DOHH2 (cell line): ENCODE results near the gene A4GALT.

Source experiments
- H3F3A ChIP-seq: fragments of 200-600 bp; sonication (generic), shearing (Covaris generic); 2 replicates; pipeline ENCODE4 v1.6.0; 2016; ENCODE audit warnings: antibody characterized with exemption, mild to moderate bottlenecking; ENCODE audit not compliant: control insufficient read depth, insufficient read depth
- H3K27ac ChIP-seq: fragments of 200-600 bp; sonication (generic); 2 replicates; pipeline ENCODE4 v1.5.1; 2014; ENCODE audit warnings: low read depth, mild to moderate bottlenecking, low read length, moderate library complexity
- H3K27me3 ChIP-seq: fragments of 200-600 bp; sonication (generic); 2 replicates; pipeline ENCODE4 v1.6.1; 2014; ENCODE audit warnings: mild to moderate bottlenecking, low read length, mixed read lengths; ENCODE audit not compliant: control insufficient read depth
- H3K36me3 ChIP-seq: fragments of 200-600 bp; sonication (generic); 2 replicates; pipeline ENCODE4 v1.6.1; 2014; ENCODE audit warnings: mild to moderate bottlenecking, low read length, moderate library complexity, mixed read lengths; ENCODE audit not compliant: control insufficient read depth
- H3K4me1 ChIP-seq: fragments of 200-600 bp; sonication (generic); 2 replicates; pipeline ENCODE4 v1.6.1; 2014; ENCODE audit warnings: mild to moderate bottlenecking, low read length, mixed read lengths; ENCODE audit not compliant: control insufficient read depth
- H3K4me2 ChIP-seq: fragments of 200-600 bp; sonication (generic); 2 replicates; pipeline ENCODE4 v1.6.0; 2014; ENCODE audit warnings: mild to moderate bottlenecking, low read length, moderate library complexity
- H3K4me3 ChIP-seq: fragments of 200-600 bp; sonication (generic); 2 replicates; pipeline ENCODE4 v1.5.1; 2014; ENCODE audit warnings: mild to moderate bottlenecking, low read length, mixed read lengths
- H3K79me2 ChIP-seq: fragments of 200-600 bp; sonication (generic); 2 replicates; pipeline ENCODE4 v1.6.1; 2014; ENCODE audit warnings: mild to moderate bottlenecking, low read length, mixed read lengths; ENCODE audit not compliant: control insufficient read depth
- H3K9me2 ChIP-seq: fragments of 200-600 bp; sonication (generic); replicated peaks from 2 replicates; pipeline ENCODE4 v1.6.1; 2014; ENCODE audit warnings: mild to moderate bottlenecking, low read length, mixed read lengths; ENCODE audit not compliant: control insufficient read depth
- H3K9me3 ChIP-seq: fragments of 200-600 bp; sonication (generic); 2 replicates; pipeline ENCODE4 v1.6.1; 2014; ENCODE audit warnings: antibody characterized with exemption, low read length, mixed read lengths; ENCODE audit not compliant: control insufficient read depth, insufficient read depth
- H4K20me1 ChIP-seq: fragments of 200-600 bp; sonication (generic); 2 replicates; pipeline ENCODE4 v1.6.0; 2014; ENCODE audit warnings: low read depth, mild to moderate bottlenecking, antibody characterized with exemption, low read length, moderate library complexity; ENCODE audit not compliant: control insufficient read depth, insufficient read depth
- CTCF ChIP-seq: fragments of 200-600 bp; sonication (generic); IDR thresholded peaks from one replicate; pipeline ENCODE4 v1.5.1; 2014; ENCODE audit warnings: antibody characterized with exemption, mild to moderate bottlenecking, low read depth, low read length; ENCODE audit not compliant: poor library complexity, severe bottlenecking
- EZH2phosphoT487 ChIP-seq: fragments of 200-600 bp; sonication (generic); IDR thresholded peaks from 2 replicates; pipeline ENCODE4 v1.6.1; 2017; ENCODE audit warnings: borderline replicate concordance, mild to moderate bottlenecking, antibody characterized with exemption, low read length, moderate library complexity, mixed read lengths

The A4GALT gene

DNA sequence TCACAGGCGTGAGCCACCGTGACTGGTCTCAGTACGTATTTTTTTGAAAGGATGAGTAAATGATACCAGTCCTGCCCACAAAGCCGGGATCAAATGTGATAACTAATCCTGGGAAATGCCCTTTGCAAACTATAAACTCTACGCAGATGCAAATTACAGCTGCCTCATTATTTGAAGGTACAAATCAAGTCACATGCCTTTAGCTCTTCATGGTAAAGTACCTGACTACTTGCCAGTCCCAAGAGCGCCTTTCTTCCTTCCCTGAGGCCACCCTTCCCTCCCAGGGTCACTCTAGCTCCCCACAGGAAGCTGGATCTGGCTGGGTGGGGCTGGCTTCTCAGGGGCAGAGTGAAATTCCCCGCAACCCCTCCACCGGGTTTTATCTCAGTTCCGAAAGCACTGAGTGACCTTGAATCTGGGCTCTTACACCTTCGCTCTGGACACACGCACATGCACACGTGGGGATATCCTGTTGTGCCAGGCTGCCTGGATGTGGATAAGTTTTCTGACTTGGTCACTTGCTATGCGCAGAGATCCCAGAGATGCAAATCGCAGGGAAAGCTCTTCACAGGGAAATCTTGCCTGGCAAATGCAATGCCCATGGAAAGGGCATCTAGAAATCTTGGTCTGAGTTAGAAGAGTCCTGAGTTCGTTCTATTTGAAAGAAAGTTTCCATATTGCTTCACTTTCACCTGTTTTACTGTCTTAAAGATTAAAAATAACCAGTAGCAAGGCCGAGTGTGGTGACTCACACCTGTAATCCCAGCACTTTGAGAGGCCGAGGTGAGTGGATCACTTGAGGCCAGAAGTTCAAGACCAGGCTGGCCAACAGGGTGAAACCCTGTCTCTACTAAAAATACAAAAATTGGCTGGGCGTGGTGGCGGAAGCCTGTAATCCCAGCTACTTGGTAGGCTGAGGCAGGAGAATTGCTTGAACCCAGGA lies 8.5 kb downstream of the A4GALT start:
- H3K4me2 ChIP-seq = peak overlapping the region; percentile 63
- peaks cover 14% of the 10 kb centered on the region for H3K9me3 ChIP-seq
- peaks cover 30% of the 10 kb centered on the region for H3K36me3 ChIP-seq
- H3F3A ChIP-seq = peaks cover 24% of the 10 kb centered on the region
- H3K4me3 ChIP-seq = peak overlapping the region; percentile 58
- H3K27me3 ChIP-seq = no peaks in the 10 kb centered on the region
- peaks cover 85% of the 10 kb centered on the region for H3K79me2 ChIP-seq
- peak overlapping the region; percentile 97 for H3K27ac ChIP-seq
- no peaks in the 10 kb centered on the region for H4K20me1 ChIP-seq
- TF ChIP-seq EZH2phosphoT487 = no peak
- no peak for TF ChIP-seq CTCF
- H3K9me2 ChIP-seq = no peaks in the 10 kb centered on the region
- peaks cover 70% of the 10 kb centered on the region for H3K4me1 ChIP-seq

GRCh38 chr22:42711281-42711731 lies 9.4 kb downstream of the A4GALT start:
- Histone ChIP-seq H4K20me1 (no peaks in the 10 kb centered on the region), H3K9me2 (no peaks in the 10 kb centered on the region), H3K36me3 (peaks cover 27% of the 10 kb centered on the region), H3K27me3 (no peaks in the 10 kb centered on the region), H3K79me2 (peaks cover 91% of the 10 kb centered on the region), H3F3A (peaks cover 20% of the 10 kb centered on the region), H3K4me1 (peaks cover 61% of the 10 kb centered on the region), H3K4me3 (0 out of 2 replicates have a peak overlapping the region, but pooled peaks have one; percentile 58), H3K9me3 (peaks cover 14% of the 10 kb centered on the region), H3K27ac (peak overlapping the region; percentile 97; the same call in 1 of the 2 replicates), H3K4me2 (peak overlapping the region; percentile 63)
- TF ChIP-seq CTCF (no peak), EZH2phosphoT487 (no peak)

DNA sequence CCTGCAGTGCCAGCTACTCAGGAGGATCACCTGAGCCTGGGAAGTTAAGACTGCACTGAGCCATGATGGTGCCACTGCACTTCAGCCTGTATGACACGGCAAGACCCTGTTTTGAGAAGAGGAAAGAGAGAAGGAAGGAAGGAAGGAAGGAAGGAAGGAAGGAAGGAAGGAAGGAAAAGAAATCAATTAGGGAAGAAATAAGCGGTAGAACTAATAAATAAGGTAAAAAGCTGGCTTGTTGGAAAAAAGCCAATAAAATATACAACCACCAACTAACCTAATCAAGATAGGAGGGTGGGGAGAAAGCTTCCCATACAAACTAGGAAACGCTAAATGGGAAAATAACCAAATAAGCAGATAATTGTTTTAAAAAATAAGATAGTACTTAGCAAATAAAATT lies 12.3 kb downstream of the A4GALT start:
- H4K20me1 ChIP-seq = no peaks in the 10 kb centered on the region
- no peak overlapping the region for H3K4me3 ChIP-seq
- TF ChIP-seq CTCF (no peak), EZH2phosphoT487 (no peak)
- H3K9me2 ChIP-seq = no peaks in the 10 kb centered on the region
- peaks cover 16% of the 10 kb centered on the region for H3F3A ChIP-seq
- H3K4me2 ChIP-seq = no peak overlapping the region
- H3K79me2 ChIP-seq = peaks cover 88% of the 10 kb centered on the region
- H3K27me3 ChIP-seq = no peaks in the 10 kb centered on the region
- H3K9me3 ChIP-seq = peaks cover 14% of the 10 kb centered on the region
- peaks cover 23% of the 10 kb centered on the region for H3K36me3 ChIP-seq
- H3K27ac ChIP-seq = no peak overlapping the region
- H3K4me1 ChIP-seq = peaks cover 39% of the 10 kb centered on the region
